Kidney (tissue), 14 donors: ENCODE results near the gene CTIF. TPM values are rescaled to one million over a fixed set of nuclear protein-coding genes. Genes with fewer than 3 reads are reported as not detected.

Experiments used
- DNase-seq, 5 donors: peaks; one replicate each; pipeline ENCODE4 v3.0.0-alpha.2; 2013 to 2020
- FAIRE-seq: peaks from 2 replicates; lab custom pipeline; 2012; peaks lifted over from hg19 to GRCh38; lab: Jason Lieb, UNC
- H3K27ac ChIP-seq, 2 donors: one replicate each; pipeline ENCODE4 v1.7.0; 2013; ENCODE audit warnings: low read depth in 2 of 2, low read length in 2 of 2, inconsistent platforms in 1 of 2
- H3K27me3 ChIP-seq: one replicate; pipeline ENCODE4 v1.7.1; 2013; ENCODE audit warnings: low read length, inconsistent platforms; ENCODE audit not compliant: control insufficient read depth, insufficient read depth
- H3K36me3 ChIP-seq, 3 donors: one replicate each; pipeline versions ENCODE4 v1.7.0 to v1.7.1; 2013; ENCODE audit warnings: low read length in 3 of 3, control low read depth in 1 of 3, inconsistent platforms in 1 of 3; ENCODE audit not compliant: insufficient read depth in 3 of 3, control insufficient read depth in 2 of 3
- H3K4me1 ChIP-seq, 3 donors: one replicate each; pipeline versions ENCODE4 v1.7.0 to v1.7.1; 2013; ENCODE audit warnings: low read length in 3 of 3, inconsistent platforms in 1 of 3, low read depth in 1 of 3; ENCODE audit not compliant: control insufficient read depth in 2 of 3, insufficient read depth in 2 of 3
- H3K4me3 ChIP-seq, 3 donors: one replicate each; pipeline versions ENCODE4 v1.7.0 to v1.8.1; 2013; ENCODE audit warnings: low read length in 3 of 3, control low read depth in 1 of 3, inconsistent platforms in 1 of 3
- H3K9ac ChIP-seq, 3 donors: one replicate each; pipeline versions ENCODE4 v1.7.0 to v1.7.1; 2013; ENCODE audit warnings: low read length in 3 of 3, control low read depth in 1 of 3, inconsistent platforms in 1 of 3
- H3K9me3 ChIP-seq, 3 donors: one replicate each; pipeline versions ENCODE4 v1.7.0 to v1.7.1; 2013; ENCODE audit warnings: low read length in 3 of 3, control low read depth in 1 of 3, inconsistent platforms in 1 of 3; ENCODE audit not compliant: control insufficient read depth in 2 of 3, insufficient read depth in 1 of 3
- CTCF ChIP-seq: IDR thresholded peaks from 3 replicates; pipeline ENCODE4 v1.5.1; 2012; ENCODE audit warnings: mild to moderate bottlenecking, moderate library complexity, borderline replicate concordance; ENCODE audit not compliant: insufficient read depth; ENCODE audit errors: extremely low read depth
- intact Hi-C: fragments of 100-400 bp; cut with DNase I; formaldehyde crosslinking; loops from one replicate; pipeline ENCODE4 v1.11.1; 2022
- polyA plus RNA-seq: library from polyadenylated mRNA; stranded (reverse); fragments of 350-450 nt; fragmentation: Illumina TruSeq; extraction: RNeasy Lipid Tissue Mini Kit (QIAGEN cat#74804); gene quantifications from one replicate; pipeline ENCODE4 v1.2.3, GENCODE V29; 2014; ENCODE audit warnings: low read depth, low replicate concordance; ENCODE audit not compliant: insufficient read depth
- total RNA-seq: library from RNA; stranded (reverse); fragmentation: NEBNext Ultra II Directional; extraction: Animal tissue kit (Norgen Biotek cat#: 25700); gene quantifications from one replicate; pipeline ENCODE4 v1.2.1, GENCODE V29; 2021
- donor health status: control.
- donor health status: control.
- donor health status: control.
- donor health status: control.
- donor health status: control.
- donor health status: DM: yes; HTN: yes; CAD: no.
- donor health status: Normal renal cell carcinoma (clear cell type).

Gene CTIF
- total and polyA plus RNA-seq, 2 donors from 2014 or later = 37.3 to 41.9 TPM

- intact Hi-C loops = no loop called here
- peaks cover 0 to 4% (median 0%) of the 10 kb centered on the region in 3 donors for H3K36me3 ChIP-seq
- H3K27ac ChIP-seq = no peak overlapping the region
- H3K27me3 ChIP-seq = no peaks in the 10 kb centered on the region
- no peak for TF ChIP-seq CTCF
- DNase-seq (no peak), FAIRE-seq (no peak)
- H3K9ac ChIP-seq = no peak overlapping the region
- no peaks in the 10 kb centered on the region for H3K4me1 ChIP-seq
- H3K9me3 ChIP-seq = no peaks in the 10 kb centered on the region
- H3K4me3 ChIP-seq = no peak overlapping the region
Observed at GRCh38 chr18:48815179-48815515, 276.3 kb downstream of the CTIF start.

- TF ChIP-seq CTCF = no peak
- DNase-seq = peak in 1 of 5 donors; percentile 4
- Histone ChIP-seq H3K4me1 (no peaks in the 10 kb centered on the region), H3K27me3 (no peaks in the 10 kb centered on the region), H3K4me3 (no peak overlapping the region), H3K36me3 (peaks cover 0 to 4% (median 0%) of the 10 kb centered on the region in 3 donors), H3K27ac (no peak overlapping the region), H3K9ac (no peak overlapping the region), H3K9me3 (no peaks in the 10 kb centered on the region)
- intact Hi-C loops = no loop called here
- FAIRE-seq = no peak
Observed at GRCh38 chr18:48815581-48816324, 276.9 kb downstream of the CTIF start.

- no peaks in the 10 kb centered on the region for H3K27me3 ChIP-seq
- no peak overlapping the region for H3K27ac ChIP-seq
- peaks cover 0 to 4% (median 0%) of the 10 kb centered on the region in 3 donors for H3K36me3 ChIP-seq
- no peak for DNase-seq
- FAIRE-seq = no peak
- H3K9me3 ChIP-seq = no peaks in the 10 kb centered on the region
- no peaks in the 10 kb centered on the region for H3K4me1 ChIP-seq
- TF ChIP-seq CTCF = no peak
- no peak overlapping the region for H3K4me3 ChIP-seq
- H3K9ac ChIP-seq = no peak overlapping the region
- intact Hi-C loops = no loop called here
Observed at GRCh38 chr18:48816554-48816953, 277.7 kb downstream of the CTIF start.
